HG03354 (cell line): ENCODE results near the gene ZNF385B.

Experiments used
- ATAC-seq: cut with Tn5 transposase; IDR thresholded peaks from one replicate; pipeline ENCODE4 v1.9.1; 2021; ENCODE audit warnings: mild to moderate bottlenecking; ENCODE audit not compliant: unreplicated experiment, poor library complexity, severe bottlenecking

Gene ZNF385B

DNA sequence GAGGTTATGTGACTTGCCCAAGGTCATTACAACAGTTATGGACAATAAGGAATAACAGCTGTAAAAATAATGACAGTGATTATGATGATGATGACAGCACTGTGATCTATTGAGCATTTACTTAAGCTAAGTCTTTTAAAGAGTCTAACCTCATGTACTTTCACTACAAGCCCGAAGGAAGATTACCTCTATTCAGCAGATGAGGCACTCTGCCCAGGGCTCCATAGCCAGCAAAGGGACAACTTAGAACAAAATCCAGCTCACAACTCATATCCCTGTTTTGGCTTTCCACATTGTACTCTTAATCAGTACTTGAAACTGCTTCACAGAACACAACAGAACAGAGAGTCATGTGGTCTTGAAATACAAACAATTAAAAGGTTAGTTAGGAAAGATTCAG lies 290.2 kb downstream of the ZNF385B start:
- ATAC-seq = no peak

GRCh38 chr2:179569831-179570233 lies 291.6 kb downstream of the ZNF385B start:
- no peak for ATAC-seq

GRCh38 chr2:179565807-179566206 lies 295.6 kb downstream of the ZNF385B start:
- ATAC-seq = no peak

DNA sequence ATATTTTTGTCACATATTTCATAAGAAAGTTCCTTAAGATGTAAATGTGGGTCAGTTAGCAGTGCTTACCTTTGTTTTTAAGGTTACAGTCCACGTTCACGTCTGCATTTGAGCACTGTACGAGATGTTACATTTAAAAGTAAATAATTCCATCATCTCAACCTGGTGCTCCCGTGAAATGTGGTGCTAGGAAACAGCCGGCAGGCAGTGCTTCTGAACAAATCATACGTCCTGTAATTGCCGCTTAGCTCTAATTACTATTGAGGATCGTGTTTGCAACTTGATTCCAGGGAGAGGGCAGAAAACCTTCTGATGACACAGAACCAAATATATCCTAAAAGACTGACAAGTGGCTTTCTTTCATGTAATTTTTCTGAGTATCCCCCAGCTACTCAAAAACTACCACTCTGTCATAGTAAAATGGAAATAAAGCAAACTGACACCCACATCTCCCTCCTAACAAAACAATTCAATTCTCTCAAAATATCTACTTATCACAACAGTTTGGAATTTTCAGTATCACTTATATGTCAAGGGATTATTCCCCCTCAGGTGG lies 299.0 kb downstream of the ZNF385B start:
- no peak for ATAC-seq

GRCh38 chr2:179561702-179562101 lies 299.7 kb downstream of the ZNF385B start:
- no peak for ATAC-seq

- no peak for ATAC-seq
These were observed 301.1 kb downstream of the ZNF385B start for GRCh38 chr2:179560257-179560735.

- no peak for ATAC-seq
These were observed 302.2 kb downstream of the ZNF385B start for GRCh38 chr2:179559108-179559806.

GRCh38 chr2:179558010-179558934 lies 303.1 kb downstream of the ZNF385B start:
- ATAC-seq = no peak

GRCh38 chr2:179556425-179556824 lies 305.0 kb downstream of the ZNF385B start:
- ATAC-seq = no peak

GRCh38 chr2:179555691-179556283 lies 305.6 kb downstream of the ZNF385B start:
- no peak for ATAC-seq

DNA sequence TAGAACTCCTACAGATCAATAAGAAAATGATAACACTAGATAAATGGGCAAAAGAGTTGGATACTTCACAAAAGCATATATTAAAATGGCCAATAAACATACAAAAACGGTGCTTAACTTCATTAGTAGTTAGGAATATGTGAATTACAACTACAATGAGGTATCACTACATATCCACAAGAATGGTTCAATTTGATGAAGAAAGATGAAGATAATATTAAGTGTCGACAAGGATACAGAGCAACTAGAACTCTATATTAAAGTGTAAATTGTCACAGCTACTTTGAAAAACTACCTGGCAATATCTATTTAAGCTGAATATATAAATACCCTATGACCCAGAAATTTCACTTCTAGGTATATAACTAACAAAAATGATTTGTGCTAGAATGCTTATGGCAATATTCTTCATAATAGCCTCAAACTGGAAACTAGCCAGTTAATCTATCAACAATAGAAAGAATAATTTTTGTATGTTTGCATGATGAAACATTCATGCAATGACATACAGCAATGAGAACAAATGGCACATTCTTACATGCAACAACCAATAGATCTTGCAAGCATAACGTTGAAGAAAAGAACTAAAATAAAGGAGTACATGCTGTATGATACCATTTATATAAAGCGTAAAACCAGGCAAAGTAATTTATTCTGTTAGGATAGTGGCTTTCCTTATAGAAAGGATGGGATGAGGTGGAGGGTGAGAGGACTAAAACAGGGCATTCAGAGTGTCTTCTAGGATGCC lies 306.6 kb downstream of the ZNF385B start:
- ATAC-seq = no peak

- ATAC-seq = no peak
These were observed 308.0 kb downstream of the ZNF385B start for GRCh38 chr2:179553382-179553781.

- no peak for ATAC-seq
These were observed 309.8 kb downstream of the ZNF385B start for GRCh38 chr2:179551539-179552045.

GRCh38 chr2:179550849-179551248 lies 310.6 kb downstream of the ZNF385B start:
- ATAC-seq = no peak

GRCh38 chr2:179550214-179550613 lies 311.2 kb downstream of the ZNF385B start:
- no peak for ATAC-seq

GRCh38 chr2:179546656-179547055 lies 314.8 kb downstream of the ZNF385B start:
- ATAC-seq = no peak

GRCh38 chr2:179545024-179545423 lies 316.4 kb downstream of the ZNF385B start:
- no peak for ATAC-seq

GRCh38 chr2:179543361-179543901 lies 318.0 kb downstream of the ZNF385B start:
- ATAC-seq = no peak

DNA sequence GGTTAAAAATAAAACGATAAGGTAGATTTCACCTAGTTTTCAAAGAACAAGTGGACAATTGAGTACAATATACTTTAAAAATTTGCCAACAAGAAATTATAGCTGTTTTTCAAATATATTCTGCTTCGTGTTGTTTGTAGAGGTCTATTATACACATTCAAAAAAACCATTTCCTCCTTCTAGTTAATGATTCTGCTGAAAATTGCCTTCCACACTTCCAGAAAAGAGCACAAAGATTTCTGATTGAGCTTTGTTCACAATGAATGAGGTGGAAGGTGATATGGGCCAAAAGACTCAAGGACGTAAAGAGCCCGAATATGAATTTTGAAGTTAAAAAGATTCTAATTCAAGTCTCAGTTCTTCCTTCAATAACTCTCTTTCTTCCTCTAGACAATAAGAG lies 319.8 kb downstream of the ZNF385B start:
- ATAC-seq = no peak
